ENCODE results near the gene BMX. TPM values are rescaled to one million over a fixed set of nuclear protein-coding genes. Genes with fewer than 3 reads are reported as not detected.

Gene BMX
- total RNA-seq, result not detected

GRCh38 chrX:15500497-15500966 is at the start of gene BMX:
Gene BMX (plus strand): TSS chrX:15500807. CDS start chrX:15508354, 7,547 bp downstream.
- no peaks in the 10 kb centered on the region for H3K36me3 Mint-ChIP-seq (ENCODE audit: low read depth)
- POLR2A ChIA-PET, result no interaction called here
- intact Hi-C loops (cut with DNase I, micrococcal nuclease), result no loop called here

GRCh38 chrX:15451913-15452312 is 48.7 kb upstream of the BMX start:
- no peaks in the 10 kb centered on the region for H3K36me3 Mint-ChIP-seq (ENCODE audit: low read depth)
- no peaks in the 10 kb centered on the region for H3K9me3 Mint-ChIP-seq (ENCODE audit: low read depth)
- DNase-seq (no peak), ATAC-seq (no peak)
- ChIA-PET CTCF (no interaction called here), POLR2A (no interaction called here)
- intact Hi-C loops (cut with DNase I, micrococcal nuclease), result no loop called here
- no peak overlapping the region for H3K4me3 Mint-ChIP-seq
- peaks cover 2% of the 10 kb centered on the region for H3K27me3 Mint-ChIP-seq
- no peaks in the 10 kb centered on the region for H3K4me1 Mint-ChIP-seq
- H3K27ac Mint-ChIP-seq, result no peak overlapping the region

More at GRCh38 chrX:15500497-15500966, at the start of gene BMX:
- Mint-ChIP-seq H3K27ac (no peak within 1 kb of the TSS), H3K4me3 (no peak within 1 kb of the TSS), H3K9me3 (ENCODE audit: low read depth) (no peaks in the 10 kb centered on the region), H3K27me3 (peaks cover 5% of the 10 kb centered on the region), H3K4me1 (no peaks in the 10 kb centered on the region)
- DNase-seq, result no peak
- CTCF ChIA-PET, result interaction anchor here (0.5 to 1.2 kb wide), 4 partner anchors 20 to 161 kb away, joined by 3 to 4 read pairs (median 3); no protein-coding TSS in a partner anchor
- no peak for ATAC-seq

GRCh38 chrX:15464704-15465103 is 35.9 kb upstream of the BMX start:
- Mint-ChIP-seq H3K36me3 (ENCODE audit: low read depth) (no peaks in the 10 kb centered on the region), H3K4me1 (peaks cover 3% of the 10 kb centered on the region), H3K4me3 (no peak overlapping the region), H3K27me3 (no peaks in the 10 kb centered on the region), H3K9me3 (ENCODE audit: low read depth) (no peaks in the 10 kb centered on the region), H3K27ac (no peak overlapping the region)
- DNase-seq, result no peak
- ATAC-seq, result no peak
- CTCF ChIA-PET, result interaction anchor here (0.7 kb wide), 1 partner anchor 10 kb away, joined by 3 read pairs; no protein-coding TSS in a partner anchor
- POLR2A ChIA-PET, result no interaction called here
- intact Hi-C loops (cut with DNase I, micrococcal nuclease), result loop anchor here in 1 of 2 experiments (5.0 kb wide), 1 partner anchor 162 kb away; no protein-coding TSS in a partner anchor

GRCh38 chrX:15465347-15465746 is 35.3 kb upstream of the BMX start:
- ChIA-PET POLR2A (no interaction called here), CTCF (interaction anchor here (4.2 kb wide), 1 partner anchor 116 kb away, joined by 32 read pairs; no protein-coding TSS in a partner anchor)
- DNase-seq (peak; percentile 8), ATAC-seq (no peak)
- Mint-ChIP-seq H3K4me3 (no peak overlapping the region), H3K9me3 (ENCODE audit: low read depth) (no peaks in the 10 kb centered on the region), H3K36me3 (ENCODE audit: low read depth) (no peaks in the 10 kb centered on the region), H3K27ac (no peak overlapping the region), H3K4me1 (peaks cover 3% of the 10 kb centered on the region), H3K27me3 (no peaks in the 10 kb centered on the region)
- intact Hi-C loops (cut with DNase I, micrococcal nuclease), result loop anchor here in 1 of 2 experiments (5.0 kb wide), 1 partner anchor 163 kb away; no protein-coding TSS in a partner anchor

GRCh38 chrX:15465896-15466651 is 34.5 kb upstream of the BMX start:
- CTCF ChIA-PET, result interaction anchor here (4.2 kb wide), 1 partner anchor 117 kb away, joined by 32 read pairs; no protein-coding TSS in a partner anchor
- intact Hi-C loops (cut with DNase I, micrococcal nuclease), result loop anchor here in 1 of 2 experiments (5.0 kb wide), 1 partner anchor 164 kb away; no protein-coding TSS in a partner anchor
- DNase-seq (peak; percentile 23), ATAC-seq (no peak)
- POLR2A ChIA-PET, result no interaction called here
- Mint-ChIP-seq H3K4me1 (peaks cover 3% of the 10 kb centered on the region), H3K9me3 (ENCODE audit: low read depth) (no peaks in the 10 kb centered on the region), H3K4me3 (no peak overlapping the region), H3K27ac (no peak overlapping the region), H3K27me3 (no peaks in the 10 kb centered on the region), H3K36me3 (ENCODE audit: low read depth) (no peaks in the 10 kb centered on the region)

GRCh38 chrX:15468036-15468435 is 32.6 kb upstream of the BMX start:
- peaks cover 3% of the 10 kb centered on the region for H3K4me1 Mint-ChIP-seq
- intact Hi-C loops (cut with DNase I, micrococcal nuclease), result loop anchor here (1.0 to 5.0 kb wide), 5 partner anchors 119 to 1431 kb away; no protein-coding TSS in a partner anchor
- ChIA-PET POLR2A (no interaction called here), CTCF (interaction anchor here (1.4 to 4.2 kb wide), 2 partner anchors 9 to 119 kb away, joined by 3 to 32 read pairs; no protein-coding TSS in a partner anchor)
- H3K9me3 Mint-ChIP-seq (ENCODE audit: low read depth), result no peaks in the 10 kb centered on the region
- ATAC-seq (peak; percentile 33), DNase-seq (peak; percentile 4)
- no peaks in the 10 kb centered on the region for H3K36me3 Mint-ChIP-seq (ENCODE audit: low read depth)
- H3K4me3 Mint-ChIP-seq, result no peak overlapping the region
- H3K27me3 Mint-ChIP-seq, result no peaks in the 10 kb centered on the region
- no peak overlapping the region for H3K27ac Mint-ChIP-seq

GRCh38 chrX:15469613-15470012 is 31.0 kb upstream of the BMX start:
- intact Hi-C loops (cut with DNase I, micrococcal nuclease), result loop anchor here (2.0 to 10.0 kb wide), 4 partner anchors 121 to 1433 kb away; no protein-coding TSS in a partner anchor
- POLR2A ChIA-PET, result no interaction called here
- H3K4me1 Mint-ChIP-seq, result peaks cover 3% of the 10 kb centered on the region

GRCh38 chrX:15471028-15471427 is 29.6 kb upstream of the BMX start:
- peak; percentile 68 for ATAC-seq
- CTCF ChIA-PET, result interaction anchor here (0.6 kb wide), 1 partner anchor 47 kb away, joined by 3 read pairs; no protein-coding TSS in a partner anchor
- intact Hi-C loops (cut with DNase I, micrococcal nuclease), result loop anchor here (1.0 to 10.0 kb wide), 2 partner anchors 94 to 1224 kb away; no protein-coding TSS in a partner anchor
- peak; percentile 69 for DNase-seq
- Mint-ChIP-seq H3K27me3 (no peaks in the 10 kb centered on the region), H3K27ac (no peak overlapping the region), H3K4me1 (no peaks in the 10 kb centered on the region), H3K4me3 (no peak overlapping the region), H3K9me3 (ENCODE audit: low read depth) (no peaks in the 10 kb centered on the region), H3K36me3 (ENCODE audit: low read depth) (no peaks in the 10 kb centered on the region)
- POLR2A ChIA-PET, result no interaction called here

More at GRCh38 chrX:15469613-15470012, 31.0 kb upstream of the BMX start:
- no peak overlapping the region for H3K4me3 Mint-ChIP-seq
- no peaks in the 10 kb centered on the region for H3K27me3 Mint-ChIP-seq
- no peaks in the 10 kb centered on the region for H3K36me3 Mint-ChIP-seq (ENCODE audit: low read depth)
- CTCF ChIA-PET, result interaction anchor here (4.2 kb wide), 1 partner anchor 121 kb away, joined by 32 read pairs; no protein-coding TSS in a partner anchor
- no peaks in the 10 kb centered on the region for H3K9me3 Mint-ChIP-seq (ENCODE audit: low read depth)
- DNase-seq, result no peak
- ATAC-seq, result no peak
- no peak overlapping the region for H3K27ac Mint-ChIP-seq

GRCh38 chrX:15472531-15472930 is 28.1 kb upstream of the BMX start:
- H3K27me3 Mint-ChIP-seq, result no peaks in the 10 kb centered on the region
- ATAC-seq, result no peak
- no peak overlapping the region for H3K27ac Mint-ChIP-seq
- no peak for DNase-seq
- H3K4me3 Mint-ChIP-seq, result no peak overlapping the region
- H3K4me1 Mint-ChIP-seq, result no peaks in the 10 kb centered on the region
- intact Hi-C loops (cut with DNase I, micrococcal nuclease), result loop anchor here in 1 of 2 experiments (10.0 kb wide), 1 partner anchor 1222 kb away; no protein-coding TSS in a partner anchor
- POLR2A ChIA-PET, result no interaction called here
- CTCF ChIA-PET, result no interaction called here
- no peaks in the 10 kb centered on the region for H3K36me3 Mint-ChIP-seq (ENCODE audit: low read depth)
- no peaks in the 10 kb centered on the region for H3K9me3 Mint-ChIP-seq (ENCODE audit: low read depth)

GRCh38 chrX:15474028-15474427 is 26.6 kb upstream of the BMX start:
- intact Hi-C loops (cut with DNase I, micrococcal nuclease), result loop anchor here in 1 of 2 experiments (10.0 kb wide), 1 partner anchor 1221 kb away; no protein-coding TSS in a partner anchor
- Mint-ChIP-seq H3K4me3 (no peak overlapping the region), H3K9me3 (ENCODE audit: low read depth) (no peaks in the 10 kb centered on the region), H3K27ac (no peak overlapping the region), H3K36me3 (ENCODE audit: low read depth) (no peaks in the 10 kb centered on the region), H3K27me3 (no peaks in the 10 kb centered on the region), H3K4me1 (no peaks in the 10 kb centered on the region)
- DNase-seq (no peak), ATAC-seq (no peak)
- POLR2A ChIA-PET, result interaction anchor here (0.7 kb wide), 1 partner anchor 603 kb away, joined by 4 read pairs; no protein-coding TSS in a partner anchor
- CTCF ChIA-PET, result interaction anchor here (1.2 kb wide), 1 partner anchor 65 kb away, joined by 4 read pairs; no protein-coding TSS in a partner anchor

GRCh38 chrX:15475021-15475420 is 25.6 kb upstream of the BMX start:
- H3K36me3 Mint-ChIP-seq (ENCODE audit: low read depth), result no peaks in the 10 kb centered on the region
- H3K9me3 Mint-ChIP-seq (ENCODE audit: low read depth), result no peaks in the 10 kb centered on the region
- DNase-seq (no peak), ATAC-seq (no peak)
- no peak overlapping the region for H3K27ac Mint-ChIP-seq
- POLR2A ChIA-PET, result no interaction called here
- no peaks in the 10 kb centered on the region for H3K4me1 Mint-ChIP-seq
- CTCF ChIA-PET, result interaction anchor here (0.8 to 1.2 kb wide), 2 partner anchors 10 to 64 kb away, joined by 3 to 4 read pairs; no protein-coding TSS in a partner anchor
- no peaks in the 10 kb centered on the region for H3K27me3 Mint-ChIP-seq
- no peak overlapping the region for H3K4me3 Mint-ChIP-seq
- intact Hi-C loops (cut with DNase I, micrococcal nuclease), result loop anchor here in 1 of 2 experiments (10.0 kb wide), 1 partner anchor 1220 kb away; no protein-coding TSS in a partner anchor

Measured in activated CD4-positive, alpha-beta T cell treated with anti-CD3 and anti-CD28 coated beads for 36 hours (primary cell).